HG02642 (cell line): Measurements from ENCODE around the gene RTKN.
A peak's percentile ranks its signal among the peaks of the same experiment; 100 is the strongest.
"Not testable (repeated sequence)": the region's sequence is repeated elsewhere in the genome, so short reads cannot be mapped to it uniquely, and the experiment has no call there.

Experiments
- ATAC-seq: cut with Tn5 transposase; IDR thresholded peaks from one replicate; pipeline ENCODE4 v1.9.1; 2021; ENCODE audit warnings: mild to moderate bottlenecking; ENCODE audit not compliant: unreplicated experiment, poor library complexity

The RTKN gene

GRCh38 chr2:74420443-74421103, 21.2 kb downstream of the RTKN start:
- ATAC-seq = not testable (repeated sequence)

- ATAC-seq = no peak
Observed at GRCh38 chr2:74420006-74420405, 21.7 kb downstream of the RTKN start.

GRCh38 chr2:74419345-74419744, 22.4 kb downstream of the RTKN start:
- ATAC-seq = no peak

DNA sequence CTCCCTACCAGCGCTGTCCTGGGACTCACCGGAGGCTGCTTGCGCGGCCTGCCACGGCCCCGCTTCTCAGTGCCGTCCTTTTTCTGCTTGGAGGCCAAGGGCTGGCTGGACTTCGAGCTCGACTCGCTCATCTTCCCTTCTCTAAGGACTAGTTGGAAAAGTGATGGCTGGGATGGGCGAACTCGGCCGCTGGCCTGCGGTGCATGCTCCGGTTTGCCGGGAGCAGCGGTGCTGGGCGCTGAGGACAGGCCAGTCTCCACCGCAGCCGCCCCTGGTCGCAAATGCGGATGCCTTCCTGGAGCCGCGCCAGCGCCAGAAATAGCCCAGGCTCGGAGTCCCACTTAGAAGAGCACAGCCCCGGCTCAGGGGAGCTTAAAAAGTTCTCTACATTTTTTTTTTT, 23.4 kb downstream of the RTKN start:
- no peak for ATAC-seq

DNA sequence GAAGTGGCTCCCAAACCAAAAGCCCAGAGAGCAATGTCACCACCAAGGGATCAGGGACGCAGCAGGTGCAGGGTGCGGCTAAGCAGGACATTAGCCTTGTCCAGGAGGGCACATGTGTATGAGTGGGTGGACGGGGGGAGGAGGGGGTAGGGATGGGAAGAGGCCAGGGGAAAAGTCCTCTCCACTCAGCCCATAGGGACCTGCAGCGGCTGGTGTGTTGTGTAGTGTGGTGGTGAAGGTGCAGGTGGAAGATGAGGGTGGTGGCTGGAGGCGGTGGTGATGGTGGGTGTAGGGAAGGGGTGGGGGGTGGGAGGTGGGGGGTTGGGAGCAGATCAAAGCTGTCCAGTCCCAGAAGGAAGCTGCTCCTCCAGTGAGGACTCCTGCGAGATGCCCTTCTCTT, 24.0 kb downstream of the RTKN start:
- no peak for ATAC-seq

- no peak for ATAC-seq
Observed at GRCh38 chr2:74417197-74417596, 24.5 kb downstream of the RTKN start.

- no peak for ATAC-seq
Observed at GRCh38 chr2:74416778-74417177, 25.0 kb downstream of the RTKN start.

- peak; percentile 6 for ATAC-seq
Observed at GRCh38 chr2:74415762-74416395, 25.9 kb downstream of the RTKN start.

DNA sequence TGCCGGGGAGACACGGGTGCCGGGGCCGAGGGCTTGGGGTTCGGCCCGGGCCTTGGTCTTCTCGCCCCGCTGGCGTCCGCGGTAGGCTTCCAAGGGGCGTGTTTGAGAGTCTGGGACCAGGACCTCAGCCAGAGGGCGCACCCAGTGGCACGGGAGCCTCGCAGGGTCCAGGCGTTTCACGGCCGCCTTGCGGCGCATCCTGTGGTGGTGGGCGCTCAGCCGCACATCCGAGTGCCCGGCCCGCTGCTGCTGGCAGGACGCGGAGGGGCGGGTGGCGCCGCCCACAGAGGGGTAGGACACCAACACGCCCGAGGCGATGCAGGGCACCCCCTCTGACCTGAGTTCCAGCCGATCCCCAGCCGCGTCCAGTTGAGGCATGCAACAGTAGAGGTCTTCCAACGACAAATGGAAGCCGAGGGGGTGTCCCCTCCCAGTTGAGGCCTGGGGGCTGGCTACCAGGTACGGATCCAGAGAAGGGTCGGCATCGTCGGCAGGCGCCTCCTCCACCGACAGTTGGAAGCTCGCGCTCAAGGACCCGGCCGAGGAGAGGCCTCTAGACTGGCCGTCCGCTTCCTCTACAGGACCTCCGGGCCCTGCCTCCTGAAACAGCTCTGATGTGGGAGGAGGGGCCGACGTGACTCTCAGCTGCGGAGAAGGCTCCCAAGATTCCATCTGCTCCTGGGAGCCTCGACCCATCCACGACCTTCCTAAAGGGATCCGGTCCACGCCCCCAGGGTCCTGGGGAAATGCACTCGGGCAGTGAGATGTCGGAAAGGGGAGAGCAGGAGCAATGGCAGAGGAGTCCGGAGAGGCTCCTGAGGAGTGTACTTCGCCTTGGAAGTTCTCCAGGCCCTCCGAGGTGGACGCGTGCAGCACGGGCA, 26.6 kb downstream of the RTKN start:
- peak; percentile 40 for ATAC-seq

DNA sequence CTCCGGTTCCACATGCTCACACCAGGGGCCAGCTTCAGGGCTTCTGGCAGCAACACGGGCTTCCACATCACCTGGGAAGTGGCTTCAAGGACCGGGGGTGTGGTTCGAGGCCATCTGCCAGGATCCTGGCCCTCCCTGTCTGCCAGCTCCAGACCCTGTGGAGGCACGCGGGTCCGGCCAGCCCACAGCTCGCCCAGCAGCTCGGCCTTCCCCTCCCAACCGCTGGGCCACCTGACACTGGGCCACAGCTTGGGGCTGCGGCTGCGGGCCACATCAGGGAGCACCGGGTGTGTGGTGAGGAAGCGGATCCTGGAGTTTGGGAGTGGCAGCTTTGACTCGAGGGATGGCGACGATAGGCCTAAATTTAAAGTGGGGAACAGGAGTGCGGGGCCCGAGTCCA, 27.3 kb downstream of the RTKN start:
- ATAC-seq = no peak

GRCh38 chr2:74413001-74413698, 28.6 kb downstream of the RTKN start:
- no peak for ATAC-seq

GRCh38 chr2:74407682-74408081, 34.1 kb downstream of the RTKN start:
- ATAC-seq = no peak

DNA sequence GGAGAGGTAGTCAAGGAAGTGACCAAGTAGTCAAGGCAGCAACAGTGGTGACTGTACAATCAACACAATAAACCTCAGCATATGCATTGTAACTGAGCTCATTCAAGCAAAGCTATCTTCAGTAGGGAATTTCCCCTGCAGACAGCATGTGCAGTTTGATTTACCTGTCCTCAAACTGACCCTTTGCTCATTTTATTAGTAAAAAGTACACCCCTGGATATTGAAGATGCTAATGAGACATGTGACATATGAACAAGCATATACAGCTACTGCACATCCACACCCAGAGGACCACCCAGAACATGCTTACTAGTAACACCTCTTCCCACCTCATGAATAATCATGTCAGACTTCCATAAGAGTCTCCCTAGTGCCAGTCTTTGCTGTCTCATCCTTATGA, 35.7 kb downstream of the RTKN start:
- no peak for ATAC-seq

- no peak for ATAC-seq
Observed at GRCh38 chr2:74401891-74402290, 39.8 kb downstream of the RTKN start.

DNA sequence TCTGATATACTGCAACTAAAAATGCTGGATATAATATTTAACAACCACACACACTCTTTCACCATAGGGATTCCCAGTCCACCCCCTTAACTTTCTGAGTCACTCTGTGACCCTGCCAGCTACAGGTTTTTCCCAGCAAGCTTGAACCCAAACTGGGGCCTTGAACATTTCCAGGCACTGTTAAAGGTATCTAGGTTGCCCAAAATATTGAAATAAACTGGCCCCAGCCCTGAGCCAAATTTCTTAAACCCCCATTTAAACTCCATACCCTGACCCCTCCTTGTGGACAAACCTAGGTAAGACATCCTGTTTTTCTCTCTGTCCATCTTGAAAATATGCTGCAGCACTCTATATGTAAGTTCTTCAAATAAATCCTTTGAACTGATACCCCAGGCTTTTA, 42.0 kb downstream of the RTKN start:
- no peak for ATAC-seq

GRCh38 chr2:74396149-74396548, 45.6 kb downstream of the RTKN start:
- no peak for ATAC-seq

DNA sequence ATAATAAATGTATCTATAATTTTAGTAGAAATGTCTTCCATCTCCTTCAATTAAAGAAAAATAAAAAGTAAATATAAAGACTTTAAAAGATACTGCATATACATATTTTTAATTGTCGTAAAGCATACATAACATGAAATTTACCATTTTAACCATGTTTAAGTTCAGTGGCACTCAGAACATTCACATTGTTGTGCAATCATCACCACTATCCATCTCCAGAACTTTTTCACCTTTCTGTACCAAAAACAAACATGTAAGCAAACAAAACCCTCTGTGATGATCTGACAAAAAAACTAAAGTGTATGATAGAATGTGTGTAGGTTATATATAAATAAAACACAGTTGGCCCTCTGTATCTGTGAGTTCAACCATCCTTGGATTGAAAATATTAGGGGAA, 48.2 kb downstream of the RTKN start:
- ATAC-seq = no peak

DNA sequence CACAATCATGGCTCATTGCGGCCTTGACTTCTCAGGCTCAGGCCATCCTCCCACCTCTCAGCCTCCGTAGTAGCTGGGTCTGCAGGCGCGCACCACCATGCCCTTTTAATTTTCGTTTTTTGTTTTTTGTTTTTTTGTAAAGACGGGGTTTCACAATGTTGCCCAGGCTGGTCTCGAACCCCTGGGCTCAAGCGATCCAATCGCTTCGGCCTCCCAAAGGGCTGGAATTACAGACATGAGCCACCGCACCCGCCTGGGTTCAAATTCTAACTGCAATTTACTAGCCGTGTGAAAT, 49.3 kb downstream of the RTKN start:
- ATAC-seq = no peak

- ATAC-seq = peak; percentile 80
Observed at GRCh38 chr2:74391580-74392448, 49.9 kb downstream of the RTKN start.

DNA sequence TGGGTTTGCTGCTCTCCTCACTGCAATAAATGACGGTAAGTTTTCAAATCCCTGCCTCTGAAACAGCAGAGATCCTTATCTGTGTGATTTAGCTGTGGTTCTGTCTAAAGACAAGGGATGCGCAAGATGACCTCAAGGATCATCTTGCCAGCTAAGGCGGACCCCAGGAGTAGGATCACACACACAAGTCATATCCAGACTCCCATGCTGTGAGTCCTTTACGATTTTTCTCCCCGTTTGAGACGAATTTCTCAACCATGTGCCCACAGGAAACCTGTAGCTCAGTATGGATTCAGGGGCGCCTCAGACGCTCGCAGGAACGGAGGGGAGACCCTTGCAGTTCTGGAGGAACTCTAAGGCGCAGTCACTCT, 50.5 kb downstream of the RTKN start:
- ATAC-seq = no peak
